ENCODE data around the gene MAP3K3.

DNA sequence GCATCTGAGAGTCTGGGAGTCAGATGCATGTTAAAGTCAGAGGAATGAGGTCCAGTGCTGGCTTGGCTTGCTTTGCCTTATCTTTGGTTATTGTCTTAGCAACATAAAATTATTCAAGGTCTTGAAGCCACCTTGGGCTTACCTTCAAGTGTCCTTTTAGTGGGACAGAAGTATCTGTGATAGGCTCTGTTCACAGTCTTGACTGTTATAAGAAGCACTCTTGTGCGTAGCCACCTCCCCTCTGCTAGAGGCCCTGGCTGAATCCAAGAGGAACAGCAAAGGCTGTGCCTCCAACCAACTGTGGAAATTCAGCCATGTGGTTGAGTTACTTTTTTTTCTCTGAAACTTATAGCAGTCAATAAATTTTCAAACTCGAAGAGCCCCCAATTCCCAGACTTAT is 8.6 kb upstream of the MAP3K3 start:
- no peak for TF ChIP-seq TEAD4 (IDR thresholded peaks at IDR 0.05)
- no peak for TF ChIP-seq RAD21 (IDR thresholded peaks at IDR 0.05; ENCODE audit: low read depth)
- no peak for TF ChIP-seq YY1 (IDR thresholded peaks at IDR 0.05; ENCODE audit: low read depth)
- TF ChIP-seq, protein P1, sequence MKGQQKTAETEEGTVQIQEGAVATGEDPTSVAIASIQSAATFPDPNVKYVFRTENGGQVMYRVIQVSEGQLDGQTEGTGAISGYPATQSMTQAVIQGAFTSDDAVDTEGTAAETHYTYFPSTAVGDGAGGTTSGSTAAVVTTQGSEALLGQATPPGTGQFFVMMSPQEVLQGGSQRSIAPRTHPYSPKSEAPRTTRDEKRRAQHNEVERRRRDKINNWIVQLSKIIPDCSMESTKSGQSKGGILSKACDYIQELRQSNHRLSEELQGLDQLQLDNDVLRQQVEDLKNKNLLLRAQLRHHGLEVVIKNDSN (IDR thresholded peaks at IDR 0.05), result no peak
- TF ChIP-seq, protein P2, sequence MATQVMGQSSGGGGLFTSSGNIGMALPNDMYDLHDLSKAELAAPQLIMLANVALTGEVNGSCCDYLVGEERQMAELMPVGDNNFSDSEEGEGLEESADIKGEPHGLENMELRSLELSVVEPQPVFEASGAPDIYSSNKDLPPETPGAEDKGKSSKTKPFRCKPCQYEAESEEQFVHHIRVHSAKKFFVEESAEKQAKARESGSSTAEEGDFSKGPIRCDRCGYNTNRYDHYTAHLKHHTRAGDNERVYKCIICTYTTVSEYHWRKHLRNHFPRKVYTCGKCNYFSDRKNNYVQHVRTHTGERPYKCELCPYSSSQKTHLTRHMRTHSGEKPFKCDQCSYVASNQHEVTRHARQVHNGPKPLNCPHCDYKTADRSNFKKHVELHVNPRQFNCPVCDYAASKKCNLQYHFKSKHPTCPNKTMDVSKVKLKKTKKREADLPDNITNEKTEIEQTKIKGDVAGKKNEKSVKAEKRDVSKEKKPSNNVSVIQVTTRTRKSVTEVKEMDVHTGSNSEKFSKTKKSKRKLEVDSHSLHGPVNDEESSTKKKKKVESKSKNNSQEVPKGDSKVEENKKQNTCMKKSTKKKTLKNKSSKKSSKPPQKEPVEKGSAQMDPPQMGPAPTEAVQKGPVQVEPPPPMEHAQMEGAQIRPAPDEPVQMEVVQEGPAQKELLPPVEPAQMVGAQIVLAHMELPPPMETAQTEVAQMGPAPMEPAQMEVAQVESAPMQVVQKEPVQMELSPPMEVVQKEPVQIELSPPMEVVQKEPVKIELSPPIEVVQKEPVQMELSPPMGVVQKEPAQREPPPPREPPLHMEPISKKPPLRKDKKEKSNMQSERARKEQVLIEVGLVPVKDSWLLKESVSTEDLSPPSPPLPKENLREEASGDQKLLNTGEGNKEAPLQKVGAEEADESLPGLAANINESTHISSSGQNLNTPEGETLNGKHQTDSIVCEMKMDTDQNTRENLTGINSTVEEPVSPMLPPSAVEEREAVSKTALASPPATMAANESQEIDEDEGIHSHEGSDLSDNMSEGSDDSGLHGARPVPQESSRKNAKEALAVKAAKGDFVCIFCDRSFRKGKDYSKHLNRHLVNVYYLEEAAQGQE (IDR thresholded peaks at IDR 0.05; ENCODE audit: low read depth), result no peak
- TF ChIP-seq EGR1 (IDR thresholded peaks at IDR 0.05), result no peak
- TF ChIP-seq ZBTB7A (IDR thresholded peaks at IDR 0.05; ENCODE audit: low read depth), result no peak
- TF ChIP-seq, protein P3, sequence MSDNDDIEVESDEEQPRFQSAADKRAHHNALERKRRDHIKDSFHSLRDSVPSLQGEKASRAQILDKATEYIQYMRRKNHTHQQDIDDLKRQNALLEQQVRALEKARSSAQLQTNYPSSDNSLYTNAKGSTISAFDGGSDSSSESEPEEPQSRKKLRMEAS (IDR thresholded peaks at IDR 0.05), result no peak
